Large intestine (tissue), 3 donors: Measurements from ENCODE around the gene TMEM185B. TPM values are rescaled to one million over a fixed set of nuclear protein-coding genes. Genes with fewer than 3 reads are reported as not detected.
A peak's percentile ranks its signal among the peaks of the same experiment; 100 is the strongest.
"Not testable (repeated sequence)": the region's sequence is repeated elsewhere in the genome, so short reads cannot be mapped to it uniquely, and the experiment has no call there.

ENCODE experiments used
- DNase-seq, 2 donors: peaks; one replicate each; pipeline versions ENCODE4 v3.0.0 to v3.0.0-alpha.2; 2013
- H3K27ac ChIP-seq: one replicate; pipeline ENCODE4 v1.5.1; 2013; ENCODE audit warnings: low read length
- H3K27me3 ChIP-seq: 2 replicates; pipeline ENCODE4 v1.6.1; 2013; ENCODE audit warnings: low read length; ENCODE audit not compliant: control insufficient read depth, insufficient read depth
- H3K36me3 ChIP-seq: 2 replicates; pipeline ENCODE4 v1.6.1; 2013; ENCODE audit warnings: low read length; ENCODE audit not compliant: control insufficient read depth, insufficient read depth
- H3K4me1 ChIP-seq: one replicate; pipeline ENCODE4 v1.6.1; 2013; ENCODE audit warnings: low read length; ENCODE audit not compliant: control insufficient read depth, insufficient read depth
- H3K4me3 ChIP-seq: one replicate; pipeline ENCODE4 v1.5.1; 2013; ENCODE audit warnings: low read length
- H3K9me3 ChIP-seq: one replicate; pipeline ENCODE4 v1.6.1; 2013; ENCODE audit warnings: mild to moderate bottlenecking, low read depth, low read length, moderate library complexity; ENCODE audit not compliant: control insufficient read depth
- whole genome bisulfite sequencing: methylation state at CpG from one replicate; pipeline ENCODE4 v1.1.5; 2013; ENCODE audit warnings: low lambda C conversion rate; ENCODE audit not compliant: insufficient coverage; 5-methylcytosine and 5-hydroxymethylcytosine counted together
- polyA plus RNA-seq: library from polyadenylated mRNA; unstranded; fragments of 120-200 nt; gene quantifications from one replicate; pipeline ENCODE4 v1.2.1, GENCODE V29; 2013

TMEM185B gene
- polyA plus RNA-seq, 1 donor = 26.2 TPM

DNA sequence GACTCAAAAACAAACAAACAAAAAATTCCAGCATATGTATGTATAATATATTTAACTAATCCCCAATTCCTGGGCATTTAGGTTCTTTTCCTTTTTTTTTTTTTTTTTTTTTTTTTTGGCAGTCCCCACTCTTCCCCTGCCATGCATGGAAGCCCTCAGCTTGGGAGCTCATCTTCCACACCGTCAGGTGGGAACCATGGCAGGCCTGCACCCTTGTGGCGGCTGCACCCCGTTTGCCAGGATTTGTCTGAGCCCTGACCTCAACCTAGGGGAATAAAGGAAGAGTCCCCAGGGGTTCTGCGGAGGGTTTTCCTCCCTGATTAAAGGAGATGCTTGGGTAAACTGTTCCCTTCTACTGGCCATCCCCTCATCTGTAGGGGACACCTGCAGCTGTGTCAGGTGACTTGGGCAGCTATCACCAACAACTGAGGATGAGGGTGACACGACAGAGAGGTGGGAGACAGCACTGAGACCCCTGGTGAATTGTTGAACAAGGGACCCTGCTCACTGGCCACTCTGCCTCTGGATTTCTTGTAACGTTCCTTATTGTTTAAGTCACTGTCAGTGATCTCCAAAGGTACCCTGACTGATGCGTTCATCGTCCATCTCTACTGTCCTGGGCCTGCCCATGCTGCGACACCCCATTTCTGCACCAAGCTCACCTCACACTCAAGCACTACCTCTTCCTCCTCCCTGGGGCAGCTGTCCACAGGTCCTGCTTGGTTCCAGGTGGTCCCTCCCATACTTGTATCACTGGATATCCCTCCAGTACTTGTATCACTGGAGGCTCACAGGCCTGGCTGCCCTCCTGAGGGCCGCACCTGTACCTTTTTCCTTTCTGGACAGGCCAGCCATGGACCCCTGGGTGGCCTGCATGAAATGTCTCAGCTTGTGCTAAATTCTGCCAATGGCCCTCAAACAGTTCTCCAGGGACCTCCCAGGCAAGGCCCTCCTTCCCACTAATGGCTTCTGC, 14.5 kb downstream of the TMEM185B start:
- no peaks in the 10 kb centered on the region for H3K4me1 ChIP-seq
- H3K27ac ChIP-seq = no peak overlapping the region
- no peaks in the 10 kb centered on the region for H3K9me3 ChIP-seq
- H3K27me3 ChIP-seq = no peaks in the 10 kb centered on the region
- H3K4me3 ChIP-seq = no peak overlapping the region
- H3K36me3 ChIP-seq = no peaks in the 10 kb centered on the region
- no peak for DNase-seq
- WGBS = no CpG with 5 or more reads among the region's 10 CpGs

DNA sequence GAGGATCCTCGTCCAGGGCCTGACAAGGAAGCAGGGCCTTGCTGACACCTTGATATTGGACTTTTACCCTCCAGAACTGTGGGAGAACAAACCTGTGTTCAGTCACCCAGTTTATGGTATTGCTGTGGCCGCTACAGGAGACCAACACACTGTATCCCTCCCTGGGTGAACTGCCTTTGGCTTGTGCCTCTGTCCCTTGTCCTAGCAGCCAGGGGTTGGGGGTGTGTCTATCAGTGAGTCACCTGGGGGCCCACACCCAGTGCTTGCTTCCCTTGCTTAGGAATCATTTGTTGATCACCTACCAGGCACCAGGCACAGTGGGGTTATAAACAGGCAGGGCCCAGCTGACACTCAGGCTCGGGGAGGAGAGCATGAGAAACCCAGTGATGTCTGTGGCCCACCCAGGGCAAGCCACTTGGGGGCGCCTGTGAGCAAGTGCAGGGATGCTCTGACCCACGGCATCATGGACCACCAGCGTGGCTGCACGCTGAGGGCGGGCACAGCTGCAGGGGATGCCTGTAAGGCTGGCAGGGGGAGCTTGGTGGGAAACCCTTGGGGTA, 17.1 kb downstream of the TMEM185B start:
- no peaks in the 10 kb centered on the region for H3K36me3 ChIP-seq
- no peak overlapping the region for H3K4me3 ChIP-seq
- no peaks in the 10 kb centered on the region for H3K9me3 ChIP-seq
- no peak overlapping the region for H3K27ac ChIP-seq
- no peaks in the 10 kb centered on the region for H3K4me1 ChIP-seq
- peak; percentile 29 to 58 for DNase-seq
- H3K27me3 ChIP-seq = no peaks in the 10 kb centered on the region
- WGBS = no CpG with 5 or more reads among the region's 8 CpGs

DNA sequence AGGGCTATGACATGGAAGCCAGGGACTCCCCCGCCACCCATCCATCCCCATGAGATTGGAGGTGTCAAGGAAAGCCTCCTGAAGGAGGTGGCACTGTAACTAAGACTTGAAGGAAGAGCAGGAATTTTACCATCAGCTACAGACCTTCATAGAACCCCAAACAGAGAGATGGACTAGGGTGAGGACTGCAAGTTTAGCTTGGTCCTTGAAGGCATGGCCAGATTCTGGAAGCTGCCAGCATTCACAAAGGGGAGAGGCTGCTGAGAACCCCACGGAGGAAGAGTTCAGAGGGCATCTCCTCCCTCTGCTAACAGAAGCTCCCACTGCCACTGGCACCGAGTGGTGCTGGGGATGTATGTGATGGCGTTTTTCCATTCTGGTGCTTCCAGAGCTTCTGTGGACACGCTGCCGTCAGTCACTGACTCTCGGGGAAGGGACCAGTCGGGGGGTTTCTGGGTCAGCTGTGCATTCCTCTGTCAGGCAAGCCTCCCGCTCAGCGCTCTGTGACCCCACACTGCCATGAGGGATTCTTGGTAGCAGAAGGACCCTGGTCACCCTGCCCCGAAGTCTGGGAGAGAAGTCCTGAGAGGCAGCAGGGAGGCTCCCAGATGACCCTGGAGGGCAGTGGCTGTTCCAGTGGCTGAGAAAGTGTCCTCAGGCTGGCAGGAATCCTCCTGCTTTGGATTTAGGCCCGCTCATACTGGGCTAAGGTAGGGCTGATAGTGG, 18.1 kb downstream of the TMEM185B start:
- Histone ChIP-seq H3K27ac (no peak overlapping the region), H3K4me3 (no peak overlapping the region), H3K9me3 (no peaks in the 10 kb centered on the region), H3K4me1 (no peaks in the 10 kb centered on the region), H3K36me3 (no peaks in the 10 kb centered on the region), H3K27me3 (no peaks in the 10 kb centered on the region)
- no CpG with 5 or more reads among the region's 12 CpGs for WGBS
- no peak for DNase-seq

DNA sequence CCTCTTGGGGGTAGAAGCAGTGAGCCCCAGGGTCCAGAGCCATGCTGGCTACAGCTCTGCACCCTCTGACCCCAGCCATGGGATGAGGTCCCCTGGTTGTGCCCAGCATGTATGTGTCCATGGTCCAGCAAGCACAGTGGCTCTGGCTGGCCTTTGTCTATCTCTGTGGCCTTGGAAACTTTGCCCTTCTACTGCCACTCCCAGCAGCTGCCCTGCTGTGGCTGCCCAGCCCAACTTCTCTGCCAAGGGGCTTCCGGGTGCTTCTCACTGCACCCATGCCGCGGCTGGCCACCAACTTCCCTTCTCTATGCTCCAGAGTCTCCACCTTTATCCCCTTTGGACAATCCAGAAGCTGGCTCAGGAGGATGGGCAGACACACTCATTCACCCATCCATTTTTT, 18.8 kb downstream of the TMEM185B start:
- Histone ChIP-seq H3K27me3 (no peaks in the 10 kb centered on the region), H3K9me3 (no peaks in the 10 kb centered on the region), H3K4me1 (no peaks in the 10 kb centered on the region), H3K27ac (no peak overlapping the region), H3K4me3 (no peak overlapping the region), H3K36me3 (no peaks in the 10 kb centered on the region)
- DNase-seq = no peak
- WGBS = no CpG with 5 or more reads among the region's 3 CpGs

DNA sequence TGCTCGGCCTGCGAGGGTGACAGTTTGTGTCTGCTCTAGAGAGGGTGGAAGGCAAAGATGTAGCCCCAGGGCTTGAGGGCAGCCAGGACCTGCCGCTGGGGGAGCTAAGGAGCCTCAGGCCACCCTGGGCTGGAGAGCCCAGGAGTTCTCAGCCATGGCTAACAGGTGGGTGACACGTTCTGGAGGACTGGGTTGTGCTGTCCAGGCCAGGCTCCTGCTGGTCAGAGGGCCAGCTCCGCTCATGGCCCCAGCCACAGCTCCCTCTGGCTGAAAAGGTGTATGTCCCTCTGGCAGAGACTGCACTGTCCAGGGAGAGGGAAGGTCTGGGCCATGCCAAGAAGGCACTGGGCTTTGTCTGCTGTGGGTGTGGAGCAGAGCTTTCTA, 19.2 kb downstream of the TMEM185B start:
- H3K27ac ChIP-seq = no peak overlapping the region
- no peaks in the 10 kb centered on the region for H3K4me1 ChIP-seq

DNA sequence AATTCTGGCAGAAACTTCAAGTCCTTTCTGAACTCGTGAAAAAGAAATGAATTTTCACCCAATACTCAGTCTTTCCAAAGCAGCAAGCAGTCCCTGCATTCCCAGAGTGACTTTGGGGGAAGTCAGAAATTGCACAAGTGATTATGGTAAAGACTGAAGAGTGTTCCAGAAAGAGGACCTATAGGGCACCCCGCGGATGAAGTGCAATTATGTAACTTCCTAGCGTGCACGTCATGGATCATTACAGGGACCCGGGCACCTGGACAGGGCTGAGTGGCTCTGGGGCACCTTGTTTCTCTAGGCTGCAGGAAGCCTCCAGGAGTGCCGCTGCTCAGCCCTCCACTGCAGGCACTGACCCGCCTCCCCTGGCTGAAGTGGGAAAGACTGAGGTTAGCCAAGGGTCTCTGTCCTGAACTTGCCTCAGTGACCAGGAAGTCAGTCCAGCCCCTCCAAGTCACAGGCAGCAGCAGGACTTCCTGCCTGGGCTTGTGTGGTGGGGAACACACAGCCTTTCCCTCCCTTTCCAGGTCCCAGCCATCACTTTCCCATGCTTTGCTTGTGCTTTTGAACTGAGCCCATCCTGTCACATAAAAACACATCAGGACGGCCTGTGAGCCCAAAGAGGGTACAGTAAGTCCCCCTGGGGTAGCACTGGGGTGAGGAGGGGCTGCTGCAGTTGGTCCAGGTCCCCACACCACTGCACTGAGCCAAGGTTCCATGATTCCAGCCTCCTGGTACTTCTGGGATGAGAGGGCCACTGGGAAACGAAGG, 19.8 kb downstream of the TMEM185B start:
- Histone ChIP-seq H3K27me3 (no peaks in the 10 kb centered on the region), H3K9me3 (no peaks in the 10 kb centered on the region), H3K4me1 (no peaks in the 10 kb centered on the region), H3K27ac (no peak overlapping the region), H3K36me3 (no peaks in the 10 kb centered on the region), H3K4me3 (no peak overlapping the region)
- WGBS = no CpG with 5 or more reads among the region's 10 CpGs
- DNase-seq = no peak

More for the DNA sequence above, 19.2 kb downstream of the TMEM185B start:
- H3K9me3 ChIP-seq = no peaks in the 10 kb centered on the region
- no peak for DNase-seq
- no peaks in the 10 kb centered on the region for H3K27me3 ChIP-seq
- no peak overlapping the region for H3K4me3 ChIP-seq
- no CpG with 5 or more reads among the region's 5 CpGs for WGBS
- H3K36me3 ChIP-seq = no peaks in the 10 kb centered on the region

DNA sequence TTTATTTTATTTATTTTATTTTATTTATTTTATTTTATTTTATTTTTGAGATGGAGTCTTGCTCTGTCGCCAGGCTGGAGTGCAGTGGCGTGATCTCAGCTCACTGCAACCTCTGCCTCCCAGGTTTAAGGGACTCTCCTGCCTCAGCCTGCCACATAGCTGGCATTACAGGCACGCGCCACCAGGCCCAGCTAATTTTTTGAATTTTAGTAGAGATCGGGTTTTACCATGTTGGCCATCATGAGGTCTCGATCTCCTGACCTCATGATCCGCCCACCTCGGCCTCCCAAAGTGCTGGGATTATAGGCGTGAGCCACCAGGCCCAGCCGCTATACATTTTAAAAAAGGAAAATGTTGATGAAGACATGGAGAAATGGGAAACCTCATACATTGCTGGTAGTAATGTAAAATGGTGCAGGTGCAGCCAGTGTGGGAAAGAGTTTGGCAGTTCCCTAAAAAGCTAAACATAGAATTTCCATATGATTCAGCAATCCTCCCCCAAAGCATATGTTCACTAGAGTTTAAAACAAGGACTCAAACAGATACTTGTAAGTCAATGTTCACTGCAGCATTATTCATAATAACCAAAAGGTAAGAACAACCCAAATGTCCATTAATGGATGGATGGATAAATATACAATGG, 23.3 kb downstream of the TMEM185B start:
- not testable (repeated sequence) for H3K4me1 ChIP-seq, DNase-seq, H3K4me3 ChIP-seq, H3K36me3 ChIP-seq, H3K9me3 ChIP-seq, H3K27me3 ChIP-seq, H3K27ac ChIP-seq
- 94% methylated on average over 5 of the region's 10 CpGs for whole genome bisulfite sequencing

DNA sequence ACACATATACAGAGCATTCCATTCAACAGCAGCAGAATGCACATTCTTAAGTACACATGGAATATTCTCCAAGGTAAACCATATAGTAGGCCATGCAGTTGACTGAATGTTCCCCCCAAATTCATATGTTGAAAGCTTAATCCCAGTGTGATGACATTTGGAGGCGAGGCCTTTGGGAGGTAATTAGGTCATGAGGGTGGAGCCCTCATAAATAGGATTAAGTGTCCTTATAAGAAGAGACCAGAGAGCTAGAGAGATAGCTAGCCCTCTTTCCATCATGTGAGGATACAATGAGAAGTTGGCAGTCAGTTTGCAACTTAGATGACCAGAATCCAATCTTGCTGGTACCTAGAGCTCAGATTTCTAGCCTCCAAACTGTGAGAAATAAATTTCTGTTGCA, 27.6 kb downstream of the TMEM185B start:
- no peak overlapping the region for H3K27ac ChIP-seq
- WGBS = no CpG with 5 or more reads among the region's 1 CpG

DNA sequence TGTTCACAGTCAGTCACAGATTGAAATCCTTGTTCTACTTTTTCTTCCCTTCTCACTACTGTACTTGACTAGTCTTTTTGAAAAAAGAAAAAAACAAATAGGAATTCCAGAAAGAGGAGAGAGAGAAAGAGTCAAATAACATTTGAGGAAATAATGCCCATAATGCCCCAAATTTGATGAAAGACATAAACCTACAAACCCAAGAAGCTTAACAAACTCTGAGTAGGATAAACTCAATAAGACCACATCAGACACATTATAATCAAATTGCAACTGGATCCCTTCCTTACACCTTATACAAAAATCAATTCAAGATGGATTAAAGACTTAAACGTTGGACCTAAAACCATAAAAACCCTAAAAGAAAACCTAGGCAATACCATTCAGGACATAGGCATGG, 30.9 kb downstream of the TMEM185B start:
- H3K27ac ChIP-seq = no peak overlapping the region
- H3K4me3 ChIP-seq = no peak overlapping the region
- no peaks in the 10 kb centered on the region for H3K27me3 ChIP-seq
- peaks cover 2% of the 10 kb centered on the region for H3K9me3 ChIP-seq
- WGBS = no CpG with 5 or more reads among the region's 1 CpG
- no peaks in the 10 kb centered on the region for H3K4me1 ChIP-seq
- H3K36me3 ChIP-seq = no peaks in the 10 kb centered on the region
- no peak for DNase-seq

More for the DNA sequence above, 27.6 kb downstream of the TMEM185B start:
- H3K4me3 ChIP-seq = no peak overlapping the region
- H3K4me1 ChIP-seq = no peaks in the 10 kb centered on the region
- no peaks in the 10 kb centered on the region for H3K27me3 ChIP-seq
- H3K36me3 ChIP-seq = no peaks in the 10 kb centered on the region
- peaks cover 2% of the 10 kb centered on the region for H3K9me3 ChIP-seq
- DNase-seq = no peak
